PFSK-1 (cell line): ENCODE data around the gene NAA50.

Experiments used
- FOXP2 ChIP-seq: optimal IDR thresholded peaks from 2 replicates; pipeline ENCODE3; 2011; ENCODE audit warnings: borderline replicate concordance, control low read depth, inconsistent platforms; ENCODE audit not compliant: insufficient read depth; ENCODE audit errors: extremely low read length, extremely low read depth
- POLR2AphosphoS5 ChIP-seq: IDR thresholded peaks from 2 replicates; pipeline ENCODE4 v1.6.1; 2012; ENCODE audit warnings: low read depth, mild to moderate bottlenecking, control low read depth, low read length, moderate library complexity
- REST ChIP-seq, 2 experiments: IDR thresholded peaks; 2 replicates each; pipeline versions ENCODE4 v1.6.1 to v1.8.0; 2011 to 2012; ENCODE audit warnings: low read depth in 2 of 2, low read length in 2 of 2, control low read depth in 1 of 2, inconsistent platforms in 1 of 2, mild to moderate bottlenecking in 1 of 2, moderate library complexity in 1 of 2; ENCODE audit not compliant: insufficient read depth in 1 of 2
- SIN3A ChIP-seq: IDR thresholded peaks from 2 replicates; pipeline ENCODE4 v1.6.1; 2012; ENCODE audit warnings: mild to moderate bottlenecking, low read length, moderate library complexity, borderline replicate concordance; ENCODE audit not compliant: insufficient read depth
- TAF1 ChIP-seq: IDR thresholded peaks from 2 replicates; pipeline ENCODE4 v1.6.1; 2012; ENCODE audit warnings: low read length, control low read depth, borderline replicate concordance; ENCODE audit not compliant: insufficient read depth

GRCh38 chr3:113728661-113729060, 17.4 kb downstream of the NAA50 start:
- no peak for TF ChIP-seq POLR2AphosphoS5
- TF ChIP-seq SIN3A, result no peak
- TF ChIP-seq REST (IDR thresholded peaks at IDR 0.05; ENCODE audit: insufficient read depth in 1 of 2, low read depth in 2 of 2, low read length in 2 of 2), result no peak
- no peak for TF ChIP-seq TAF1
- no peak for TF ChIP-seq FOXP2
